Natural killer cell treated with Interleukin-12 subunit alpha and Interleukin-12 subunit beta and Interleukin-15 and Interleukin-18, amount 100 ng/mL, for 72 hours (primary cell): ENCODE data around the gene GLB1L. TPM values are rescaled to one million over a fixed set of nuclear protein-coding genes. Genes with fewer than 3 reads are reported as not detected.
A peak's percentile ranks its signal among the peaks of the same experiment; 100 is the strongest.

Experiments used
- ATAC-seq, 2 donors: fragments of 150-1000 bp; cut with Tn5 transposase in 1 of 2; sonication (Bioruptor Pico), chemical (Tn5 transposase) in 1 of 2; 2 replicates each; pipeline ENCODE4 v1.10.0; 2021
- DNase-seq: peaks from one replicate; pipeline ENCODE4 v3.0.0; 2022; ENCODE audit warnings: low spot score
- H3K27ac Mint-ChIP-seq, 2 donors: 1 replicate in 1 of 2; 2 replicates in 1 of 2; pipeline ENCODE4 v1.8.0; 2022; ENCODE audit warnings: mixed read lengths in 2 of 2, mild to moderate bottlenecking in 1 of 2, moderate library complexity in 1 of 2
- H3K27me3 Mint-ChIP-seq, 2 donors: 1 replicate in 1 of 2; 2 replicates in 1 of 2; pipeline ENCODE4 v1.8.0; 2022; ENCODE audit warnings: mixed read lengths in 2 of 2
- H3K36me3 Mint-ChIP-seq: one replicate; pipeline ENCODE4 v1.8.0; 2022; ENCODE audit warnings: mixed read lengths
- H3K4me1 Mint-ChIP-seq, 2 donors: 1 replicate in 1 of 2; 2 replicates in 1 of 2; pipeline ENCODE4 v1.8.0; 2022; ENCODE audit warnings: low read depth in 2 of 2, mixed read lengths in 2 of 2, mild to moderate bottlenecking in 1 of 2
- H3K4me3 Mint-ChIP-seq: one replicate; pipeline ENCODE4 v1.8.0; 2022; ENCODE audit warnings: mixed read lengths
- H3K9me3 Mint-ChIP-seq: 2 replicates; pipeline ENCODE4 v1.8.0; 2022; ENCODE audit warnings: mixed read lengths
- total RNA-seq, 2 donors: library from RNA; stranded (reverse); gene quantifications; one replicate each; pipeline ENCODE4 v1.2.3, GENCODE V29; 2022

Gene GLB1L
- total RNA-seq, 2 donors from 2014 or later: 3.5 to 3.6 TPM

GRCh38 chr2:219286436-219287115 lies 41.3 kb upstream of the GLB1L start:
- no peak overlapping the region for H3K27ac Mint-ChIP-seq

GRCh38 chr2:219285894-219286425 lies 40.7 kb upstream of the GLB1L start:
- Mint-ChIP-seq H3K4me1 (peaks cover 7 to 11% of the 10 kb centered on the region in 2 donors), H3K27ac (no peak overlapping the region), H3K36me3 (peaks cover 6% of the 10 kb centered on the region), H3K9me3 (no peaks in the 10 kb centered on the region), H3K27me3 (no peaks in the 10 kb centered on the region), H3K4me3 (no peak overlapping the region)
- DNase-seq: no peak
- no peak for ATAC-seq

More at GRCh38 chr2:219286436-219287115, 41.3 kb upstream of the GLB1L start:
- Mint-ChIP-seq H3K4me1 (peaks cover 7% of the 10 kb centered on the region in 2 donors), H3K27me3 (no peaks in the 10 kb centered on the region), H3K9me3 (no peaks in the 10 kb centered on the region), H3K4me3 (no peak overlapping the region), H3K36me3 (peaks cover 6% of the 10 kb centered on the region)
- DNase-seq (no peak), ATAC-seq (peak in 1 of 2 donors; percentile 2)

GRCh38 chr2:219285373-219285735 lies 40.1 kb upstream of the GLB1L start:
- Mint-ChIP-seq H3K4me1 (peaks cover 8 to 12% of the 10 kb centered on the region in 2 donors), H3K9me3 (no peaks in the 10 kb centered on the region), H3K4me3 (no peak overlapping the region), H3K36me3 (peaks cover 6% of the 10 kb centered on the region), H3K27ac (no peak overlapping the region), H3K27me3 (no peaks in the 10 kb centered on the region)
- DNase-seq (no peak), ATAC-seq (no peak)

GRCh38 chr2:219284501-219285372 lies 39.5 kb upstream of the GLB1L start:
- Mint-ChIP-seq H3K36me3 (peaks cover 6% of the 10 kb centered on the region), H3K4me1 (peaks cover 14 to 17% of the 10 kb centered on the region in 2 donors), H3K4me3 (no peak overlapping the region), H3K27me3 (no peaks in the 10 kb centered on the region), H3K27ac (no peak overlapping the region), H3K9me3 (no peaks in the 10 kb centered on the region)
- DNase-seq: no peak
- ATAC-seq: no peak

GRCh38 chr2:219282943-219283581 lies 37.8 kb upstream of the GLB1L start:
- peak overlapping the region in 1 of 2 donors; percentile 23 for H3K27ac Mint-ChIP-seq
- no peak for DNase-seq
- no peak overlapping the region for H3K4me3 Mint-ChIP-seq
- H3K4me1 Mint-ChIP-seq: peaks cover 27 to 29% of the 10 kb centered on the region in 2 donors
- H3K36me3 Mint-ChIP-seq: peaks cover 6% of the 10 kb centered on the region
- ATAC-seq: no peak
- H3K9me3 Mint-ChIP-seq: no peaks in the 10 kb centered on the region
- no peaks in the 10 kb centered on the region for H3K27me3 Mint-ChIP-seq

- peaks cover 6% of the 10 kb centered on the region for H3K36me3 Mint-ChIP-seq
- H3K4me3 Mint-ChIP-seq: no peak overlapping the region
- H3K27ac Mint-ChIP-seq: peak overlapping the region in 1 of 2 donors; percentile 23
- H3K4me1 Mint-ChIP-seq: peaks cover 33 to 34% of the 10 kb centered on the region in 2 donors
- no peaks in the 10 kb centered on the region for H3K27me3 Mint-ChIP-seq
- DNase-seq (no peak), ATAC-seq (no peak)
- H3K9me3 Mint-ChIP-seq: no peaks in the 10 kb centered on the region
Observed at GRCh38 chr2:219282375-219282774, 37.1 kb upstream of the GLB1L start.

GRCh38 chr2:219281588-219281987 lies 36.3 kb upstream of the GLB1L start:
- DNase-seq: no peak
- Mint-ChIP-seq H3K27me3 (no peaks in the 10 kb centered on the region), H3K36me3 (peaks cover 6% of the 10 kb centered on the region), H3K9me3 (no peaks in the 10 kb centered on the region), H3K4me3 (no peak overlapping the region), H3K27ac (peak overlapping the region in 1 of 2 donors; percentile 33), H3K4me1 (peaks cover 37% of the 10 kb centered on the region in 2 donors)
- ATAC-seq: no peak

GRCh38 chr2:219280651-219281050 lies 35.4 kb upstream of the GLB1L start:
- no peaks in the 10 kb centered on the region for H3K9me3 Mint-ChIP-seq

GRCh38 chr2:219279916-219280516 lies 34.8 kb upstream of the GLB1L start:
- no peaks in the 10 kb centered on the region for H3K9me3 Mint-ChIP-seq
- no peak for ATAC-seq
- no peak for DNase-seq
- H3K27me3 Mint-ChIP-seq: no peaks in the 10 kb centered on the region
- H3K27ac Mint-ChIP-seq: peak overlapping the region; percentile 92 to 93
- peak overlapping the region; percentile 91 for H3K4me3 Mint-ChIP-seq
- peaks cover 37% of the 10 kb centered on the region in 2 donors for H3K4me1 Mint-ChIP-seq
- peaks cover 6% of the 10 kb centered on the region for H3K36me3 Mint-ChIP-seq

More at GRCh38 chr2:219280651-219281050, 35.4 kb upstream of the GLB1L start:
- peak overlapping the region; percentile 91 for H3K4me3 Mint-ChIP-seq
- H3K27ac Mint-ChIP-seq: peak overlapping the region; percentile 33 to 92
- H3K36me3 Mint-ChIP-seq: peaks cover 6% of the 10 kb centered on the region
- H3K27me3 Mint-ChIP-seq: no peaks in the 10 kb centered on the region
- ATAC-seq (no peak), DNase-seq (no peak)
- H3K4me1 Mint-ChIP-seq: peaks cover 37% of the 10 kb centered on the region in 2 donors

GRCh38 chr2:219279151-219279915 lies 34.1 kb upstream of the GLB1L start, which contains the start of gene DNAJB2:
Gene DNAJB2 (plus strand): TSS chr2:219279366. CDS start chr2:219279834, 468 bp downstream.
- Mint-ChIP-seq H3K36me3 (peaks cover 6% of the 10 kb centered on the region), H3K9me3 (no peaks in the 10 kb centered on the region)

GRCh38 chr2:219278655-219279150 lies 33.5 kb upstream of the GLB1L start:
- Mint-ChIP-seq H3K27me3 (no peaks in the 10 kb centered on the region), H3K4me3 (peak overlapping the region; percentile 91), H3K9me3 (no peaks in the 10 kb centered on the region), H3K27ac (peak overlapping the region; percentile 92 to 93), H3K36me3 (peaks cover 6% of the 10 kb centered on the region), H3K4me1 (peaks cover 37% of the 10 kb centered on the region in 2 donors)
- DNase-seq (no peak), ATAC-seq (no peak)

More at GRCh38 chr2:219279151-219279915, 34.1 kb upstream of the GLB1L start, which contains the start of gene DNAJB2:
- Mint-ChIP-seq H3K4me3 (peak within 1 kb of the TSS; percentile 91), H3K27ac (peak within 1 kb of the TSS; percentile 92 to 93), H3K4me1 (peaks cover 37% of the 10 kb centered on the region in 2 donors), H3K27me3 (no peaks in the 10 kb centered on the region)
- DNase-seq (peak; percentile 99), ATAC-seq (peak; percentile 97)
